Ascending aorta (tissue), 2 donors: ENCODE measurements around the gene CD19. TPM values are rescaled to one million over a fixed set of nuclear protein-coding genes. Genes with fewer than 3 reads are reported as not detected.
"Not testable (repeated sequence)": the region's sequence is repeated elsewhere in the genome, so short reads cannot be mapped to it uniquely, and the experiment has no call there.

Source experiments
- DNase-seq, 2 donors: peaks; one replicate each; pipeline ENCODE4 v3.0.0-alpha.2; 2019; ENCODE audit warnings: low spot score in 2 of 2
- H3K27ac ChIP-seq, 2 donors: fragments of 200-600 bp; sonication (generic); one replicate each; pipeline ENCODE4 v1.5.1; 2016 to 2017; ENCODE audit warnings: mild to moderate bottlenecking in 1 of 2
- H3K27me3 ChIP-seq: fragments of 200-600 bp; sonication (generic); one replicate; pipeline ENCODE4 v1.5.1; 2017
- H3K36me3 ChIP-seq, 2 donors: fragments of 200-600 bp; sonication (generic); one replicate each; pipeline ENCODE4 v1.5.1; 2016
- H3K4me1 ChIP-seq, 2 donors: fragments of 200-600 bp; sonication (generic); one replicate each; pipeline ENCODE4 v1.5.1; 2016 to 2017; ENCODE audit warnings: mild to moderate bottlenecking in 1 of 2
- H3K4me3 ChIP-seq, 2 donors: fragments of 200-600 bp; sonication (generic); one replicate each; pipeline ENCODE4 v1.5.1; 2016 to 2017; ENCODE audit warnings: mild to moderate bottlenecking in 1 of 2
- H3K9me3 ChIP-seq, 2 donors: fragments of 200-600 bp; sonication (generic); one replicate each; pipeline ENCODE4 v1.5.1; 2016
- intact Hi-C: fragments of 100-400 bp; cut with DNase I; formaldehyde crosslinking; loops from one replicate; pipeline ENCODE4 v1.15.1; 2023
- total RNA-seq: library from RNA; depleted of rRNA; stranded (reverse); fragments of >200 nt; gene quantifications from one replicate; pipeline ENCODE4 v1.1.0, GENCODE V29; 2016
- TF ChIP-seq, protein P1 (sequence below), 3 experiments: fragments of 200-600 bp in 2 of 3; fragments of 450-650 bp in 1 of 3; sonication (generic) in 2 of 3; IDR thresholded peaks; one replicate each; pipeline ENCODE4 v1.5.1; 2016 to 2019; ENCODE audit warnings: antibody characterized with exemption in 3 of 3, mild to moderate bottlenecking in 1 of 3, moderate library complexity in 1 of 3

CD19 gene
- total RNA-seq: not detected

GRCh38 chr16:28931801-28932225 is at the start of gene CD19:
CD19 (plus strand) TSS chr16:28931971; CDS start chr16:28932001, 30 bp downstream.
- no peak within 1 kb of the TSS for H3K27ac ChIP-seq
- H3K36me3 ChIP-seq: no peaks in the 10 kb centered on the region
- H3K27me3 ChIP-seq: no peaks in the 10 kb centered on the region
- intact Hi-C loops: no loop called here
- no peaks in the 10 kb centered on the region for H3K9me3 ChIP-seq
- no peak within 1 kb of the TSS for H3K4me3 ChIP-seq
- TF ChIP-seq, protein P1, sequence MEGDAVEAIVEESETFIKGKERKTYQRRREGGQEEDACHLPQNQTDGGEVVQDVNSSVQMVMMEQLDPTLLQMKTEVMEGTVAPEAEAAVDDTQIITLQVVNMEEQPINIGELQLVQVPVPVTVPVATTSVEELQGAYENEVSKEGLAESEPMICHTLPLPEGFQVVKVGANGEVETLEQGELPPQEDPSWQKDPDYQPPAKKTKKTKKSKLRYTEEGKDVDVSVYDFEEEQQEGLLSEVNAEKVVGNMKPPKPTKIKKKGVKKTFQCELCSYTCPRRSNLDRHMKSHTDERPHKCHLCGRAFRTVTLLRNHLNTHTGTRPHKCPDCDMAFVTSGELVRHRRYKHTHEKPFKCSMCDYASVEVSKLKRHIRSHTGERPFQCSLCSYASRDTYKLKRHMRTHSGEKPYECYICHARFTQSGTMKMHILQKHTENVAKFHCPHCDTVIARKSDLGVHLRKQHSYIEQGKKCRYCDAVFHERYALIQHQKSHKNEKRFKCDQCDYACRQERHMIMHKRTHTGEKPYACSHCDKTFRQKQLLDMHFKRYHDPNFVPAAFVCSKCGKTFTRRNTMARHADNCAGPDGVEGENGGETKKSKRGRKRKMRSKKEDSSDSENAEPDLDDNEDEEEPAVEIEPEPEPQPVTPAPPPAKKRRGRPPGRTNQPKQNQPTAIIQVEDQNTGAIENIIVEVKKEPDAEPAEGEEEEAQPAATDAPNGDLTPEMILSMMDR (IDR thresholded peaks at IDR 0.05): no peak
- DNase-seq: no peak
- no peaks in the 10 kb centered on the region for H3K4me1 ChIP-seq

DNA sequence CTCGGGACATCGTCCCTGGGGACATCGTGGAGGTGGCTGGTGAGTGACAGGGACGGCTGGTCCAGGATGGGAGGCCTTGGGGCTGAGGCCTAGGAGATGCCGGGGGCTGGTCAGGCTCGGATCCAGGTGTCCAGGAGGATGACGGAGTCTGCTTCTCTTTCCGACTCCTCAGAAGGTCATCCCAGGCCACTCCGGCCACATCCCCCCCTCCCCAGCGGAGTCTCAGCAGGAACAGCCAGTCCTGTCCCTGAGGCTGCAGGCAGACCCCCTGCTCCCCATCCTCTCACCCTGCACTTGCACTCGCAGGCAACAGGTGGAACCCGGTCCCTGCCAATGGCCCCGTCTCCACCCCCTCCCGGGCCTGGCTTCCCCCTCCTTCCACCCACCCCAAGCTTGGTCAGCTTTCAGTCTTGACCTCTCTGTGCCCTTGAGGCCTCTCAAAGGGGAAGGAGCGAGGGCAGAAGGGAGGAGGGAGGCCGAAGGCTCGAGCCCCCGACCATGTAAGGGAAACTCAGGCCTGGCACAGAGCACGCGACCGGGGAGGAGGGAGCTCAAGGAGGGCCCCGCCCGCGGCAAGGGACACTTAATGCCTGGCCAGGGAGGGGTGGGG is 49.1 kb upstream of the CD19 start:
- Histone ChIP-seq H3K36me3 (no peaks in the 10 kb centered on the region), H3K4me1 (peaks cover 9 to 10% of the 10 kb centered on the region in 2 donors), H3K9me3 (no peaks in the 10 kb centered on the region), H3K27ac (no peak overlapping the region), H3K27me3 (no peaks in the 10 kb centered on the region), H3K4me3 (no peak overlapping the region)
- TF ChIP-seq, protein P1 (IDR thresholded peaks at IDR 0.05): no peak
- no peak for DNase-seq
- intact Hi-C loops: no loop called here

- no peak overlapping the region for H3K27ac ChIP-seq
- DNase-seq: no peak
- TF ChIP-seq, protein P1 (IDR thresholded peaks at IDR 0.05): no peak
- intact Hi-C loops: no loop called here
- H3K36me3 ChIP-seq: no peaks in the 10 kb centered on the region
- H3K4me1 ChIP-seq: peaks cover 9 to 10% of the 10 kb centered on the region in 2 donors
- no peak overlapping the region for H3K4me3 ChIP-seq
- no peaks in the 10 kb centered on the region for H3K27me3 ChIP-seq
- no peaks in the 10 kb centered on the region for H3K9me3 ChIP-seq
Measured at GRCh38 chr16:28883221-28883996, 48.4 kb upstream of the CD19 start.

GRCh38 chr16:28884045-28884444 is 47.7 kb upstream of the CD19 start:
- TF ChIP-seq, protein P1 (IDR thresholded peaks at IDR 0.05): no peak
- H3K4me1 ChIP-seq: peaks cover 9% of the 10 kb centered on the region in 2 donors
- H3K9me3 ChIP-seq: no peaks in the 10 kb centered on the region
- no peaks in the 10 kb centered on the region for H3K36me3 ChIP-seq
- no peak for DNase-seq
- no peak overlapping the region for H3K4me3 ChIP-seq
- no peaks in the 10 kb centered on the region for H3K27me3 ChIP-seq
- H3K27ac ChIP-seq: no peak overlapping the region
- intact Hi-C loops: no loop called here

- no peak for DNase-seq
- H3K36me3 ChIP-seq: no peaks in the 10 kb centered on the region
- intact Hi-C loops: no loop called here
- H3K27me3 ChIP-seq: no peaks in the 10 kb centered on the region
- TF ChIP-seq, protein P1 (IDR thresholded peaks at IDR 0.05): no peak
- no peaks in the 10 kb centered on the region for H3K9me3 ChIP-seq
- no peak overlapping the region for H3K27ac ChIP-seq
- no peaks in the 10 kb centered on the region for H3K4me1 ChIP-seq
- H3K4me3 ChIP-seq: no peak overlapping the region
Measured at GRCh38 chr16:28886945-28887344, 44.8 kb upstream of the CD19 start.

DNA sequence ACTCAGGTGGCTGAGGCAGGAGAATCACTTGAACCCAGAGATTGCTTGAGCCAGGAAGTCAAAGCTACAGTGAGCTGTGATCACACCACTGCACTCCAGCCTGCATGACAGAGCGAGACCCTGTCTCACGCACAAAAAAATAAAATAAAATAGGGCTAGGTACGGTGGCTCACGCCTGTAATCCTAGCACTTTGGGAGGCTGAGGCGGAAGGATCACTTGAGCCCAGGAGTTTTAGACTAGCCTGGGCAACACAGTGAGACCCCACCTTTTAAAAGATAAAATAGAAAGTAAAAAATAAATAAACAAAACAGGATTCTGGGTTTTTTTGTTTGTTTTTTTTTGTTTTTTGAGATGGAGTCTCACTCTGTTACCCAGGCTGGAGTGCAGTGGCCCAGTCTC is 41.4 kb upstream of the CD19 start:
- intact Hi-C loops, H3K9me3 ChIP-seq, H3K27ac ChIP-seq, H3K36me3 ChIP-seq, H3K27me3 ChIP-seq, H3K4me3 ChIP-seq, H3K4me1 ChIP-seq, DNase-seq: not testable (repeated sequence)
